T-helper 2 cell (primary cell): ENCODE results near the gene KANSL1.

Experiments
- DNase-seq, 5 experiments: peaks; one replicate each; pipeline versions ENCODE4 v3.0.0 to v3.0.0-alpha.2; 2012 to 2022

The KANSL1 gene

GRCh38 chr17:46139432-46140210 lies 53.6 kb downstream of the KANSL1 start:
- DNase-seq, result no peak

GRCh38 chr17:46138473-46138872 lies 54.8 kb downstream of the KANSL1 start:
- no peak for DNase-seq

DNA sequence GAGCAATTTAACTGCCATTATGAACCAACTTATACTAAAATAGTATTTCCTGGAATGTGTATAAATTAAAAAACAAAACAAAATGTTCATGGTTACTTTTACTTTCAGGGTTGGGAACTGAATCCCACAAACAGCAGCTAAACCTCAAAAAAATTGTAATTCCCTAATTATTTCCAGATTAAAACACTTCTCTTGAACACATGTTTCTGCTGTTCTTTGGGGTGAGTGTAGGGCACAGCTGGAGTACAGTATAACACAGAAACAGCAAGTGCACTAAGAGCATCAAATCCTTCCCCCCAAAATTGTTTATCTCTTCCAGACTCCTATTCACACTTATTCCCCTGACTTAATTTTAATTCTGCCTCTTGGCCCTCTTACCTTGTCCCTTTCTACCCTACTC lies 56.4 kb downstream of the KANSL1 start:
- no peak for DNase-seq

DNA sequence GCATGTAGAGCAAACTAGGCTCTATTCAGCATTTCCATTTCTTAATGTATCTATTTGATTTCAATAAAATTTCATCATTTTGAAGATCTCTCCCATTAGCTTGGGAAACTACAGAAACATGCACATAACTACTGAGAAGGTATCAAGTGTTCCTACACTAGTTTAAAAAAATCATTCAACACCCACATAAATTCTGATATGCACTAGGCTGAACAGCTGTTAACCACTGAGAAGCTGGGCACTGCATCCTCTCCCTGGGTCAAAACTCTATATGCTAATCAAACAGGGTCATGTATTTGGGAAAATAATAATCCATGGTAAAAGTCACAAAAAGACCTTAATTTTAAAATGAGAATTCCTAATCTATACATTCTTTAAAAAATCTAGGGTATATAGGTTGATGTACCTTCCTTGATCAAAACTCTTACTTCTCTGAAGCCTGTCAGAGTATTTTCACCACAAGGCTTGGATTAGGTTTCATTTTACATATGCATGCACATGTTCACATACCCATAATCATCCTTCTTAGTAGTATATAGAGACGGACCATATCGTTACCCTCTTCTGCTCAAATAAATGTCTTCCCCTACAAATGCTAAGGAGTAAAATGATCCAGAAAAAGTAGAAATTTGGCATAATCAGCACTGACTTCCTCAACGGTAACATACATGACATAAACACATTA lies 57.2 kb downstream of the KANSL1 start:
- DNase-seq, result peak in 1 of 5 experiments; percentile 26

DNA sequence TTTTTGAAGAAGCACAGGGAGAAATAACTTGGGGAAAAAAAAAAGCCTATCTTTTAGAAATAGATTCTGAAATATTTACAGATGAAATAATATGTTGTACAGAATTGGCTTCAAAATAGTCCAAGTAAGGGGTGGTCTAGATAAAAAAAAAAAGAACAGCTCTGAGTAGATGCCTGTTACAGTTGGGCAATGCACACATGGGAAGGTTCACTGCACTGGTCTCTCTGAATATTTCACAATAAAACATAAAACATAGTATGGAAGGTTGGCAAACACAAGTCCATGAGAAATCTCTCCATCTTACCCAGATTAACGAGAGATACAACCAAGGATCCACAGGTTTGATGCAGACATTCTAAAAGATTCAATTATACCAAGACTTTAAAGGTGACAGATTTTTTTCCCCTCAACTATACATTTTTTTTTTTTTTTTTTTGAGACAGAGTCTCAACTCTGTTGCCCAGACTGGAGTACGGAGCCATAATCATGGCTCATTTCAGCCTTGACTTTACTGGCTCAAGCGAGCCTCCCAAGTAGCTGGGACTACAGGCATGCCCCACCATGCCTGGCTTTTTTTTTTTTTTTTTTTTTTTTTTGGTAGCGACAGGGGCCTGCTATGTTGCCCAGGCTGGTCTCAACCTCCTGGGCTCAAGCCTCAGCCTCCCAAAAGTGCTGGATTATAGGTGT lies 58.0 kb downstream of the KANSL1 start:
- DNase-seq, result no peak

DNA sequence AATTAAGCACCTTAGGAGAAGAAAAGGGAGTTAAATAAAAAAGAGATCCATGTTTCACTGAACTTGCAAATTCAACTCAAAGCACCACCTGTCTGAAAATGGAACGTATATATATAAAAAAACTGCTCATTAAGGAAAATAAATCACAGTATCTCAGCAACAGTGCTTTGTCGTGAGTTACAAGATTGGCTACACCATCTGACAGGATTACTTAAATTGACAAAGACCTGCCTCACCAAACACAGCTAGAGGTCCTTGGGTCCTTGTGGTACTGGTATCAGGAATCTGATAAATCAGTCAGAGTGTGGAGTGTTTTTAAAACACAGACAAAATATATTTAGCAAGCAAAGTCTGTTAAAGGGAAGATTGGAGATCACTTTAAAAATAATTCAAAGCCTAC lies 63.9 kb downstream of the KANSL1 start:
- no peak for DNase-seq

GRCh38 chr17:46128453-46128852 lies 64.8 kb downstream of the KANSL1 start:
- no peak for DNase-seq

- DNase-seq, result no peak
Measured at GRCh38 chr17:46127524-46127923, 65.7 kb downstream of the KANSL1 start.

GRCh38 chr17:46126840-46127239 lies 66.4 kb downstream of the KANSL1 start:
- no peak for DNase-seq

DNA sequence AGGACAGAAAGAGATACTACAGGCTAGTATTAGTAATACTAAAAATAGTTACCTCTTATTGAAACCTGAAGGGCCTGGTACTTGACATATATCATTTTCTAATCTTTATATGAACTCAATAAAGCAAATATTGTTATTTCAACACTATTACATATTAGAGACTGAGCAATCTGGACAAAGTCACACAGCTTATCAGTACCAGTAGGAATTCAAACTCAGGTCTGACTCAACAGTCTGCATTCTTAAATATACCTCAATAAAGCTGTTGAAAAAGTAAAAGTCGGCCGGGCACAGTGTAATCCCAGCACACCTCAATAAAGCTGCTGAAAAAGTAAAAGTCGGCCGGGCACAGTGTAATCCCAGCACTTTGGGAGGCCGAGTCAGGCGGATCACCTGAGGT lies 67.4 kb downstream of the KANSL1 start:
- no peak for DNase-seq

GRCh38 chr17:46124695-46125592 lies 68.3 kb downstream of the KANSL1 start:
- no peak for DNase-seq

GRCh38 chr17:46123607-46124006 lies 69.6 kb downstream of the KANSL1 start:
- no peak for DNase-seq

DNA sequence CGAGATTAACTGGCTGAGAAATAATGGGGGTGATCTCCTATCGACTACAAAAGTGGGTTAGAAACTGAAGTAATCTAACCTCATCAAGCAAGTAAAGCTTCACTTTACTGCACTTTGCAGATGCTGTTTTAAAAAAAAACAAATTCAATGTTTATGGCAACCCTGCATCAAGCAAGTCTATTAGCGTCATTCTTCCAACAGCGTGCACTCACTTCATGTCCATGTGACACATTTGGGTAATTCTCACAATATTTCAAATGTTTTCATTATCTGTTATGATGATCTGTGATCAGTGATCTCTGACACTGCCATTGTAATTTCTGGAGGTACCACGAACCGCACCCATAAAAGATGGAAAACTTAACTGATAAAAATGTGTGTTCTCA lies 70.8 kb downstream of the KANSL1 start:
- DNase-seq, result peak in 1 of 5 experiments; percentile 44

DNA sequence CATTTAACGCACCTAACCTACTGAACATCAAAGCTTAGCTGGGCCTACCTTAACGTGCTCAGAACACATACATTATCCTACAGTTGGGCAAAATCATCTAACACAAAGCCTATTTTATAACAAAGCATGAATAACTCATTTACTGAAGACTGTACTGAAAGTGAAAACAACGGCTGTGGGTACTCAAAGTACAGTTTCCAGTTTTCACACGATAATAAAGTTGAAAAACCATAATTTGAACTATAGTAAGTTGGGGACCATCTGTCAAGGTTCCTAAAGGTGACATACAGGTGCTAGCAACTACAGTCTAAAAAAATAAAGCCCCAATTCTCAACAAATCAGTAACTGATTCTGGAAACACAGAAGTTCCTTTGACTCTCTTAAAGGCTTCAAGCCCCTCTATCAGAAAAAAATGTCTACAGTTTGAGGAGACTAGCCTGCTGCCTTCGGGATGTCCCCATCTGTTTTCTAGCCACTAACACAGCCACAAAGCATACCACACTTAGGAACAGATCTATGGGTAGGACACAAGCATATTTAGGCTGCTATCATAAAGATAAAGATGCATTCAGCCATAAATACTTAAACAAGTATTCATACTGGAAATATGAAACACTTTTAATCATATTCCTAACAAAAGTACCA lies 71.3 kb downstream of the KANSL1 start:
- DNase-seq, result peak in 1 of 5 experiments; percentile 46

DNA sequence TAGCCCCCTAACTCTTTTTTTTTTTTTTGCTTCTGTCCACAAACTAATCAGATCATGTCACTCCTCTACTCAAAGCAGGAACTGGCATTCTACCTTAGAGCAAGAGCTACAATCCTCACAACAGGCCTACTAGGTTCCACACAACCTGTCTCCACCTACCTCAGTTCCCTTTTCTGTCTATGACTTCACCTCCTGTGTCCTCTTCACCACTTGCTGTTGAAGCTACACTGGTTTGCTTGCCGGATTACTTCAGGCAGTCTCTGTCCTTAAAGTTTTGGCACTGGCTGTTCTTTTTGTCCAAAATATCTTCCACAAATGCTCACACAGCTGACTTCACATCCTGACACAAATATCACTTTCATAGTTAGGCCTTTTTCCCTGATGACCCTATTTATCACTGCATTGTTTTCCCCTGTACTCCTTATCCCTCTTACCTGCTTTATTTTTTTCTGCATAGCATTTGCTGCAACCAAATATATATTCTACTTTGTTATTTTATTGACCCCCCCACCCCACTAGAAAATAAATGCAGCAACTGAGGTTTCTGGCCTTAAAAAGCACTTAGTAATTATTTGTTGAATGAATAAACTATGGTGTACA lies 72.0 kb downstream of the KANSL1 start:
- no peak for DNase-seq

DNA sequence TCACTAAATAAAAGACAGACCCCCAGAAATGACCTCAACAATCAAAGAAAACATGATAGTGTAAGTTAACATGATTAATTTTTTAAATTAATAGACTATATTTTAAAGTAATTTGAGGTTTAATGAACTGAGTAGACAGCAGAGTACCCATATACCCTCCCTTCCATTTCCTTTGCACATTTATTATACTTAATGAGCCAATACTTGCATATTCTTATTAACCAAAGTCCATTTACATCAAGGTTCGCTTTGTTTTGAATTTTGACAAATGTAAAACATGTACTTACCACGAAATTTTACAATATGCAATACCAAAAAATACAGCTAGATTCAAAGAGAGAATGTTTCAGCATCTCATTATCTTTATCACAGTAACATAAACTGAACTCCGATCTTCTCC lies 72.7 kb downstream of the KANSL1 start:
- no peak for DNase-seq

DNA sequence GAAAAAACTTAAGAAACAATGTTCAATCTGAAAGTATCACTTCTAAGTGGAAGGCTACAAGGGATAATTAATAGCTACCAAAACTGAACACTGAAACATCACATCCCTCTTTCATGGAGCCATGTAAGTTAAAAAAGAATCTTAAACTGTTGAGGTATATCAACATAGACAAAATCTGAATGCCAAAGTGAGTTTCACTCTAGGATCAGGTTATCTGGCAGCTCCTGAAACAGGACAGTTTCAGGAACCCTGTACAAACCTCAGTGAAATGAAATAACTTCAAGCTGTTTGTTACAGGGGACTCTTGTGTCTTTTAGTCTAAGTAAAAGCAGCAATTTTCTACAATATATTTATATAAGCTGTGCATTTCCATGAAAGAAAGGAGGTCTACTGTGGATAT lies 73.2 kb downstream of the KANSL1 start:
- no peak for DNase-seq

DNA sequence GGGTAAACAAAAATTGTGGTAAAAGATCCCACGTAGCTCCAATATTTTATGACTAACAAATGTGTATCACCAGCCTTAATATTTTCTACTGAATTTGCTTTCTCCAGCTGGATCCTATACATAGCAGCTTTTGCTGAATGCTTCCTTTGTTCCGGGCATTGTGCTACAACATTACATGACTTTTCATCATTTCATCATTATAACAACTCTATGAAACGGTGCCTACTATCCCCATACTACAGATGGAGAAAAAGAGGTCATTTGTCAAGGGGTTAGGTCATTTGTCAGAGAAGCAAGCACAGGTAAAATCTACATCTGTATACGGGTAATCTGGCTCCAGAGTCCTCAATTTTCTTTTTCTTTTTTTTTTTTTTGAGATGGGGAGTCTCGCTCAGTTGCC lies 74.3 kb downstream of the KANSL1 start:
- DNase-seq, result no peak

DNA sequence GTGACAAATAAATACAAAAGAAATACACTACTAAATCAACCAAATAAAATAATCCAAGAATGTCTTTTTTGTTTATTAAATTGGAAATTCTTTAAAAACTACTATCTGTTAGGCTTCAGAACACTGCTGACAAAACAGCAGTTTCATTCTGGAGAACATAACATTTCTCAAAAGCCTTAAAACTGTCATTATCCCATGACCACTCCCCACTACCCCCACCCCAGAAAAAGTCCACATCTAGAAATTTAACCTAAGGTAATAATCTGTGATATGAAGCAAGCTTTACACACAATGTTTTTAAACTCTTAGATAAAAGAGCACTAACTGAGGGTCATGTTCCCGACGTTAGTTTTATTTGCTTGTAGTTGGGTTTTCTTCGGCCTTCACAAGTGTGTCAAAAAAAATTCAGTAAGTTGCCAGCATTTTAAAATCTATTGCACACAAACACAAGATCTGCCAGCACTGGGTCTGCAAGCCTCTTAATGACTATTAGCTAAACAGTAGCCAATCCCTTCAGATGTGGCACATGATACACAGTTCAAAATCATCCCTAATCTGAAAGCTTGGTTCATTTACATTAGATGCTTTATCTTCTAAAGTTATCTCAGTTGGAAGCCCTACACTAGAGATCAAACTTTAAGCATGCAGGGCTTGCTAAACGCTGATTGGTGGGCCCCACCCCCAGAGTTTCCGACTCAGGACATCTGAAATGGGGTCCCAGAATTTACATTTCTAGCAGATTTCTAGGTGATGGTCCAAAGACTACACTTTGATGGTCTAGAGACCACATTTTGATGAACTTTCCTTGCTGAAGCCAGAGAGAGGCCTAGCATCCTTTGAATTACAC lies 75.2 kb downstream of the KANSL1 start:
- no peak for DNase-seq

DNA sequence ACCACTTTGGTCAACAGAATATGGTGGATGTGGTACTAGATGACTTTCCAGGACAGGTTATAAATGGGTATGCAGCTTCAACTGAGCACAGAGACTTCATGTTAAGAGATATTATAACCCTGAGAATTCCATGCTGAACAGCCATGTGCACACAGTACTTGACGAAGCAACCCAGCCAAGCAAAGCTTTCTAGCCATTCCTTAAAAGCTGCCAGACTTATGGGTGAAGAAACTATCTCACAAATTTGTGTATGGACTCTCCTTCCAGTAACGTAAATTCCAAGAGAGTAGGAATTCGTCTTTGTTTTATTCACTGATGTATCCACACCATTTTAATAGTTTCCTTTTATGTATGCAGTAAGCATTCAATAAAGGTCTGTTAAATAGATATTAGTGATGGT lies 76.1 kb downstream of the KANSL1 start:
- DNase-seq, result no peak

GRCh38 chr17:46115699-46116098 lies 77.5 kb downstream of the KANSL1 start:
- no peak for DNase-seq
